Keratinocyte (primary cell): ENCODE results near the gene AGTPBP1. TPM values are rescaled to one million over a fixed set of nuclear protein-coding genes. Genes with fewer than 3 reads are reported as not detected.

Experiments used
- DNase-seq: peaks from one replicate; pipeline ENCODE4 v3.0.0-alpha.2; 2011; ENCODE audit warnings: low read depth, missing footprints, low spot score
- FAIRE-seq: peaks from 2 replicates; lab custom pipeline; 2011; peaks lifted over from hg19 to GRCh38; lab: Jason Lieb, UNC
- H2AFZ ChIP-seq: 2 replicates; pipeline ENCODE4 v1.6.0; 2012; ENCODE audit warnings: low read length, control low read depth, inconsistent platforms; ENCODE audit not compliant: control insufficient read depth
- H3K27ac ChIP-seq: 2 replicates; pipeline ENCODE4 v1.5.1; 2011; ENCODE audit warnings: low read length; ENCODE audit not compliant: control insufficient read depth, insufficient read depth
- H3K27me3 ChIP-seq: 3 replicates; pipeline ENCODE4 v1.6.0; 2011; ENCODE audit warnings: low read length; ENCODE audit not compliant: control insufficient read depth, insufficient read depth; ENCODE audit errors: extremely low read depth
- H3K36me3 ChIP-seq, 2 experiments: 2 replicates in 1 of 2; 3 replicates in 1 of 2; pipeline ENCODE4 v1.5.1; 2011; ENCODE audit warnings: low read length in 2 of 2, mild to moderate bottlenecking in 1 of 2; ENCODE audit not compliant: control insufficient read depth in 2 of 2, insufficient read depth in 2 of 2; ENCODE audit errors: extremely low read depth in 1 of 2
- H3K4me1 ChIP-seq: 3 replicates; pipeline ENCODE4 v1.5.1; 2011; ENCODE audit warnings: low read length; ENCODE audit not compliant: control insufficient read depth, insufficient read depth; ENCODE audit errors: extremely low read depth
- H3K4me2 ChIP-seq: 3 replicates; pipeline ENCODE4 v1.6.0; 2011; ENCODE audit warnings: low read depth, low read length; ENCODE audit not compliant: control insufficient read depth, insufficient read depth; ENCODE audit errors: extremely low read depth
- H3K4me3 ChIP-seq, 3 experiments: fragments of 200-600 bp in 1 of 3; sonication (generic) in 1 of 3; 2 replicates in 2 of 3; 3 replicates in 1 of 3; pipeline ENCODE4 v1.5.1; 2011 to 2016; ENCODE audit warnings: low read length in 3 of 3, mild to moderate bottlenecking in 3 of 3, control low read depth in 2 of 3, inconsistent platforms in 1 of 3, low read depth in 1 of 3, mixed read lengths in 1 of 3, mixed run types in 1 of 3, moderate library complexity in 1 of 3; ENCODE audit not compliant: control insufficient read depth in 2 of 3, insufficient read depth in 2 of 3; ENCODE audit errors: extremely low read depth in 1 of 3
- H3K79me2 ChIP-seq: 2 replicates; pipeline ENCODE4 v1.6.0; 2012; ENCODE audit warnings: low read length; ENCODE audit not compliant: control insufficient read depth, insufficient read depth
- H3K9ac ChIP-seq: 3 replicates; pipeline ENCODE4 v1.6.0; 2011; ENCODE audit warnings: low read length; ENCODE audit not compliant: control insufficient read depth, insufficient read depth; ENCODE audit errors: extremely low read depth
- H3K9me1 ChIP-seq: 3 replicates; pipeline ENCODE4 v1.6.0; 2011; ENCODE audit warnings: low read length; ENCODE audit not compliant: control insufficient read depth, insufficient read depth; ENCODE audit errors: extremely low read depth
- H3K9me3 ChIP-seq: 2 replicates; pipeline ENCODE4 v1.5.1; 2012; ENCODE audit warnings: low read depth, low read length; ENCODE audit not compliant: control insufficient read depth
- H4K20me1 ChIP-seq: 3 replicates; pipeline ENCODE4 v1.6.0; 2011; ENCODE audit warnings: low read length; ENCODE audit not compliant: control insufficient read depth, insufficient read depth; ENCODE audit errors: extremely low read depth
- EZH2 ChIP-seq: IDR thresholded peaks from one replicate; pipeline ENCODE4 v1.6.1; 2012; ENCODE audit warnings: inconsistent platforms, mild to moderate bottlenecking, low read length, moderate library complexity
- dilution Hi-C: fragments of 300-500 bp; cut with MboI; formaldehyde crosslinking; loops from one replicate; pipeline ENCODE4 v1.7.0; 2020; ENCODE audit warnings: low sequenced_read_pairs; ENCODE audit not compliant: extremely low pct_ligation_motif_present
- polyA plus RNA-seq, 5 experiments: library from polyadenylated mRNA; depleted of rRNA in 3 of 5; stranded (reverse) in 3 of 5; stranded (forward) in 1 of 5; unstranded in 1 of 5; fragments of >200 nt; gene quantifications; 1 replicate in 1 of 5; 2 replicates in 3 of 5; 3 replicates in 1 of 5; pipeline versions ENCODE4 v1.2.1 to v1.2.3, GENCODE V29; 2011 to 2012; ENCODE audit warnings: missing spikeins in 2 of 5, low read depth in 1 of 5, low replicate concordance in 1 of 5
- TF ChIP-seq, protein P1 (sequence below), 3 experiments: IDR thresholded peaks in 1 of 3; conservative IDR thresholded peaks in 1 of 3; optimal IDR thresholded peaks in 1 of 3; 2 replicates in 2 of 3; 3 replicates in 1 of 3; pipeline versions ENCODE3 to v1.5.1; 2011; ENCODE audit warnings: low read length in 3 of 3, mild to moderate bottlenecking in 3 of 3, moderate library complexity in 2 of 3, control low read depth in 1 of 3, inconsistent platforms in 1 of 3; ENCODE audit not compliant: insufficient read depth in 2 of 3; ENCODE audit errors: extremely low read depth in 1 of 3

Gene AGTPBP1
- polyA plus RNA-seq, 1 donor (not counting 4 experiments of a cell fraction or from before 2014, with no cell fraction given): 11.1 TPM

DNA sequence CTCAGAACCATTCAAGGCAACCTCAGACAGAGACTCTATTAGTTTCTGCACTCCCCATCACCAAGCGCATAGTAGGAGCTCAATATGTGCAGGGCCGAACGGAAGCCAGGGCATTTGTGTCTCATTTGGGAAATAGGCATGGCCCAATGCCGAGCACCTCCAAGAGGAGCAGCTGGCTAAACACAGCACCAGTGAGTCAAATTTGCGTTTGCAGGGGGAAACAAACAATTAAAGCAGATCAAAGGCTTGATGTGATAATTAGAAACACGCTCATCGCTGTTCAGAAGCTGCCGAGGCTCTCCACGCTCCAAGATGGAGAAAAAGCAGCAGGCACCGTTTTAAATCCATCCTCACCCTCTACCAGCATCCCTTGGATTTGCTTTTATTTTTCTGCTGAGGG is 225.3 kb downstream of the AGTPBP1 start:
- dilution Hi-C loops: no loop called here
- H3K9me1 ChIP-seq: no peaks in the 10 kb centered on the region
- DNase-seq: no peak
- peaks cover 3% of the 10 kb centered on the region for H3K27me3 ChIP-seq
- no peak for FAIRE-seq
- peaks cover 31% of the 10 kb centered on the region for H3K4me1 ChIP-seq
- peak overlapping the region; percentile 8 for H3K9ac ChIP-seq
- no peaks in the 10 kb centered on the region for H3K79me2 ChIP-seq
- H3K36me3 ChIP-seq: no peaks in the 10 kb centered on the region
- no peak overlapping the region for H3K4me3 ChIP-seq
- H4K20me1 ChIP-seq: peaks cover 2% of the 10 kb centered on the region
- H3K9me3 ChIP-seq: no peaks in the 10 kb centered on the region
- no peak overlapping the region for H3K4me2 ChIP-seq
- H2AFZ ChIP-seq: no peak overlapping the region
- TF ChIP-seq EZH2: no peak
- TF ChIP-seq, protein P1, sequence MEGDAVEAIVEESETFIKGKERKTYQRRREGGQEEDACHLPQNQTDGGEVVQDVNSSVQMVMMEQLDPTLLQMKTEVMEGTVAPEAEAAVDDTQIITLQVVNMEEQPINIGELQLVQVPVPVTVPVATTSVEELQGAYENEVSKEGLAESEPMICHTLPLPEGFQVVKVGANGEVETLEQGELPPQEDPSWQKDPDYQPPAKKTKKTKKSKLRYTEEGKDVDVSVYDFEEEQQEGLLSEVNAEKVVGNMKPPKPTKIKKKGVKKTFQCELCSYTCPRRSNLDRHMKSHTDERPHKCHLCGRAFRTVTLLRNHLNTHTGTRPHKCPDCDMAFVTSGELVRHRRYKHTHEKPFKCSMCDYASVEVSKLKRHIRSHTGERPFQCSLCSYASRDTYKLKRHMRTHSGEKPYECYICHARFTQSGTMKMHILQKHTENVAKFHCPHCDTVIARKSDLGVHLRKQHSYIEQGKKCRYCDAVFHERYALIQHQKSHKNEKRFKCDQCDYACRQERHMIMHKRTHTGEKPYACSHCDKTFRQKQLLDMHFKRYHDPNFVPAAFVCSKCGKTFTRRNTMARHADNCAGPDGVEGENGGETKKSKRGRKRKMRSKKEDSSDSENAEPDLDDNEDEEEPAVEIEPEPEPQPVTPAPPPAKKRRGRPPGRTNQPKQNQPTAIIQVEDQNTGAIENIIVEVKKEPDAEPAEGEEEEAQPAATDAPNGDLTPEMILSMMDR (optimal IDR thresholded peaks at IDR 0.05 in 1 of 3, IDR thresholded peaks at IDR 0.05 in 1 of 3, conservative IDR thresholded peaks at IDR 0.05 in 1 of 3; ENCODE audit: extremely low read depth in 1 of 3, insufficient read depth in 2 of 3, low read length in 3 of 3): no peak
- no peak overlapping the region for H3K27ac ChIP-seq

DNA sequence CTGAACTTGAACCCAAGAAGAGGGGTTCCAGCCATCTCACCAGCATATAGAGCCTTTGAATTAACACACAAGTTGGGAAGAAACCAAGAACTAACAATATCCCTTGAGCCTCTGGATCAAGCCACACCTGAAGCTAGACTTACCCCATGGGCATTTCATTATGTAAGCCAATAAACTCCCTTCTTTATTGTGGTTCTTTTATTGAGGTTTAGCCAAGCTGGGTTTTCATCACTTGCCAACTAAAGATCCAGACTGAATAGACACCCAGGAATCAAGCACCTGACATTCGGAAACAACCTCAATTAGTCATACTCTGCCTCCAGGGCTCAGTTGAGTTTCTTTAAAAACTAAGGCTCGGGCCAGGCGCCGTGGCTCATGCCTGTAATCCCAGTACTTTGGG is 226.7 kb downstream of the AGTPBP1 start:
- H3K4me1 ChIP-seq: peaks cover 42% of the 10 kb centered on the region
- H3K4me2 ChIP-seq: peak overlapping the region; percentile 0
- H2AFZ ChIP-seq: no peak overlapping the region
- peak; percentile 95 for FAIRE-seq
- no peaks in the 10 kb centered on the region for H3K79me2 ChIP-seq
- H3K9ac ChIP-seq: no peak overlapping the region
- no peak overlapping the region for H3K4me3 ChIP-seq
- TF ChIP-seq, protein P1 (optimal IDR thresholded peaks at IDR 0.05 in 1 of 3, IDR thresholded peaks at IDR 0.05 in 1 of 3, conservative IDR thresholded peaks at IDR 0.05 in 1 of 3; ENCODE audit: extremely low read depth in 1 of 3, insufficient read depth in 2 of 3, low read length in 3 of 3): no peak
- TF ChIP-seq EZH2: no peak
- peaks cover 2% of the 10 kb centered on the region for H4K20me1 ChIP-seq
- H3K27me3 ChIP-seq: peaks cover 2% of the 10 kb centered on the region
- peak overlapping the region; percentile 45 for H3K27ac ChIP-seq
- H3K9me1 ChIP-seq: no peaks in the 10 kb centered on the region
- H3K36me3 ChIP-seq: no peaks in the 10 kb centered on the region
- no peaks in the 10 kb centered on the region for H3K9me3 ChIP-seq
- dilution Hi-C loops: no loop called here
- peak; percentile 89 for DNase-seq
